Ovary (tissue), 3 donors: Measurements from ENCODE around the gene ARPC1B.

Source experiments
- EP300 ChIP-seq: sonication (generic); formaldehyde crosslinking; IDR thresholded peaks from one replicate; pipeline ENCODE4 v1.6.1; 2017; ENCODE audit warnings: antibody characterized with exemption
- POLR2A ChIP-seq: fragments of 450-650 bp; IDR thresholded peaks from one replicate; pipeline ENCODE4 v1.6.1; 2017; ENCODE audit warnings: antibody characterized with exemption, mild to moderate bottlenecking, moderate library complexity
- TF ChIP-seq, protein P1 (sequence below), 3 donors: fragments of 450-650 bp in 2 of 3; fragments of 200-600 bp in 1 of 3; IDR thresholded peaks; one replicate each; pipeline versions ENCODE4 v1.5.1 to v1.8.0; 2016 to 2022; ENCODE audit warnings: antibody characterized with exemption in 3 of 3, mild to moderate bottlenecking in 1 of 3
- donor health status: DM: no; HTN: no; CAD: no.

DNA sequence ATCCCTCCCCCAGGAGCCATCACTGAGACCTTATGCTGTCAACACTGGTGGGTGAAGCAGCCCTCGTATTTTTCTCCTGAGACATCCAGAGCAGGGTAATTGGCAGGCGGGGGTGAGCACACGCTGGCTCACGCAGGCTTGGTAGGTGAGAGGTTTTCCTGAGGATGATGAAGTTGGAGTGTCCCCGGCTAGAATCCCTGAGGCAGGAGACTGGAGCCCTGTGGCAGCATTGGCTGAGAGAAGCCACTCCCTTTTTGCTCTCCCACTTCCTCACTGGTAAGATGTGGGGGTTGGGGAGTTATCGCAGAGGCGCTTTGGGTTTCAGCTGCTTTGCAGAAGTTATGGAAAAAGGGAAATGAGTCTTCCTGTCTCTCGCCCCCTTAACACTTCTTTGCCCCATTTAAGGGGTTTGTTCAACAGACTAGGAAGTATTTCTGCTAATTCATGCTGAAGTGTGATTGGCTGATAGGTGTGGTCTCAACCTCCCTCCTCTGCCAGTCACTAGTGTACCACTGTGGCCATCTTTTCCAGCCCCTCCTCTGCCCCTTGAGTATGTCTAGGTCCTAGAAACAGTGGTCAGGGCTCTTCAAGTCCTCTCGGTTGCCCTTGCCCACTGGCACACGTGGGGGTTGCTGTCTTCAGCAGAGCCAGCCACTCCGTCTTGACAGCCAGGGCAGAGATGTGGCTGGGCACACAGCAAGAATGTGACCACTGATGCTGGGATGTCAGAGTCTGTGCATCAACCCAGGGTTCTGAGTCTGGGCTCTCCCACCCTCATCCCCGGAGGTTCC, 5.7 kb downstream of the ARPC1B start:
- TF ChIP-seq, protein P1, sequence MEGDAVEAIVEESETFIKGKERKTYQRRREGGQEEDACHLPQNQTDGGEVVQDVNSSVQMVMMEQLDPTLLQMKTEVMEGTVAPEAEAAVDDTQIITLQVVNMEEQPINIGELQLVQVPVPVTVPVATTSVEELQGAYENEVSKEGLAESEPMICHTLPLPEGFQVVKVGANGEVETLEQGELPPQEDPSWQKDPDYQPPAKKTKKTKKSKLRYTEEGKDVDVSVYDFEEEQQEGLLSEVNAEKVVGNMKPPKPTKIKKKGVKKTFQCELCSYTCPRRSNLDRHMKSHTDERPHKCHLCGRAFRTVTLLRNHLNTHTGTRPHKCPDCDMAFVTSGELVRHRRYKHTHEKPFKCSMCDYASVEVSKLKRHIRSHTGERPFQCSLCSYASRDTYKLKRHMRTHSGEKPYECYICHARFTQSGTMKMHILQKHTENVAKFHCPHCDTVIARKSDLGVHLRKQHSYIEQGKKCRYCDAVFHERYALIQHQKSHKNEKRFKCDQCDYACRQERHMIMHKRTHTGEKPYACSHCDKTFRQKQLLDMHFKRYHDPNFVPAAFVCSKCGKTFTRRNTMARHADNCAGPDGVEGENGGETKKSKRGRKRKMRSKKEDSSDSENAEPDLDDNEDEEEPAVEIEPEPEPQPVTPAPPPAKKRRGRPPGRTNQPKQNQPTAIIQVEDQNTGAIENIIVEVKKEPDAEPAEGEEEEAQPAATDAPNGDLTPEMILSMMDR (IDR thresholded peaks at IDR 0.05) = no peak
- TF ChIP-seq EP300 (no peak), POLR2A (no peak)
